HG03039 (cell line): ENCODE measurements around the gene UGGT2.
A peak's percentile ranks its signal among the peaks of the same experiment; 100 is the strongest.
"Not testable (repeated sequence)": the region's sequence is repeated elsewhere in the genome, so short reads cannot be mapped to it uniquely, and the experiment has no call there.

ENCODE experiments used
- ATAC-seq: cut with Tn5 transposase; IDR thresholded peaks from one replicate; pipeline ENCODE4 v1.9.1; 2021; ENCODE audit warnings: mild to moderate bottlenecking, moderate library complexity; ENCODE audit not compliant: unreplicated experiment

Gene UGGT2

GRCh38 chr13:95970878-95971277 lies 82.3 kb downstream of the UGGT2 start:
- no peak for ATAC-seq

- ATAC-seq, result no peak
Measured at GRCh38 chr13:95968906-95969305, 84.3 kb downstream of the UGGT2 start.

GRCh38 chr13:95957331-95957730 lies 95.9 kb downstream of the UGGT2 start:
- no peak for ATAC-seq

- ATAC-seq, result no peak
Measured at GRCh38 chr13:95956589-95957148, 96.5 kb downstream of the UGGT2 start.

- no peak for ATAC-seq
Measured at GRCh38 chr13:95955719-95956118, 97.5 kb downstream of the UGGT2 start.

- peak; percentile 73 for ATAC-seq
Measured at GRCh38 chr13:95955255-95955654, 97.9 kb downstream of the UGGT2 start.

- no peak for ATAC-seq
Measured at GRCh38 chr13:95954266-95954665, 98.9 kb downstream of the UGGT2 start.

GRCh38 chr13:95950103-95950502 lies 103.1 kb downstream of the UGGT2 start:
- ATAC-seq, result no peak

- no peak for ATAC-seq
Measured at GRCh38 chr13:95948656-95949055, 104.5 kb downstream of the UGGT2 start.

GRCh38 chr13:95937714-95938320 lies 115.4 kb downstream of the UGGT2 start:
- ATAC-seq, result no peak

GRCh38 chr13:95931300-95932025 lies 121.7 kb downstream of the UGGT2 start:
- ATAC-seq, result no peak

- ATAC-seq, result no peak
Measured at GRCh38 chr13:95929430-95929829, 123.8 kb downstream of the UGGT2 start.

- not testable (repeated sequence) for ATAC-seq
Measured at GRCh38 chr13:95928367-95928906, 124.8 kb downstream of the UGGT2 start.

GRCh38 chr13:95926231-95926630 lies 127.0 kb downstream of the UGGT2 start:
- ATAC-seq, result no peak

GRCh38 chr13:95924389-95924994 lies 128.7 kb downstream of the UGGT2 start:
- ATAC-seq, result no peak

- no peak for ATAC-seq
Measured at GRCh38 chr13:95921485-95921884, 131.7 kb downstream of the UGGT2 start.

GRCh38 chr13:95920485-95920884 lies 132.7 kb downstream of the UGGT2 start:
- no peak for ATAC-seq

- ATAC-seq, result no peak
Measured at GRCh38 chr13:95918860-95919259, 134.3 kb downstream of the UGGT2 start.

- ATAC-seq, result no peak
Measured at GRCh38 chr13:95914991-95915501, 138.2 kb downstream of the UGGT2 start.

GRCh38 chr13:95906999-95907398 lies 146.2 kb downstream of the UGGT2 start:
- no peak for ATAC-seq

GRCh38 chr13:95903569-95903968 lies 149.6 kb downstream of the UGGT2 start:
- ATAC-seq, result no peak
